K562 (cell line): ENCODE results near the gene FERMT3. TPM values are rescaled to one million over a fixed set of nuclear protein-coding genes. Genes with fewer than 3 reads are reported as not detected.

Experiments
- ARNT ChIP-seq, 2 experiments: fragments of 450-650 bp; IDR thresholded peaks; 2 replicates each; pipeline ENCODE4 v1.6.1; 2016; ENCODE audit warnings: mild to moderate bottlenecking in 1 of 2
- ELF1 ChIP-seq: fragments of 200-800 bp; sonication (Bioruptor generic); IDR thresholded peaks from 2 replicates; pipeline ENCODE4 v1.6.1; 2016; ENCODE audit warnings: missing genetic modification characterization, missing compliant biosample characterization
- FOXK1 ChIP-seq: sonication (generic); formaldehyde crosslinking; IDR thresholded peaks from 2 replicates; pipeline ENCODE4 v1.8.0; 2022; ENCODE audit warnings: missing genetic modification reagents, mild to moderate bottlenecking, borderline replicate concordance
- NFIC ChIP-seq: fragments of 450-650 bp; IDR thresholded peaks from 2 replicates; pipeline ENCODE4 v1.6.1; 2017; ENCODE audit warnings: mild to moderate bottlenecking, inconsistent platforms
- PCBP2 ChIP-seq: fragments of 200-400 bp; formaldehyde crosslinking; IDR thresholded peaks from 2 replicates; pipeline ENCODE4 v1.6.1; 2018; ENCODE audit warnings: low read length, low read depth, mild to moderate bottlenecking, moderate library complexity; ENCODE audit not compliant: poor library complexity, severe bottlenecking
- POLR2H ChIP-seq: IDR thresholded peaks from 2 replicates; pipeline ENCODE4 v1.6.1; 2016; ENCODE audit warnings: missing genetic modification characterization, low read depth, mild to moderate bottlenecking, control low read depth, missing compliant biosample characterization, moderate library complexity
- ZNF263 ChIP-seq: sonication (generic); formaldehyde crosslinking; IDR thresholded peaks from 2 replicates; pipeline ENCODE4 v1.8.0; 2022; ENCODE audit warnings: mild to moderate bottlenecking, missing genetic modification reagents, borderline replicate concordance
- ZNF408 ChIP-seq: fragments of 250-450 bp; sonication (Bioruptor Pico); IDR thresholded peaks from 2 replicates; pipeline ENCODE4 v1.4.0; 2020; ENCODE audit warnings: low read depth, mild to moderate bottlenecking, moderate library complexity
- ZNF583 ChIP-seq: fragments of 250-450 bp; sonication (Bioruptor Pico); IDR thresholded peaks from 2 replicates; pipeline ENCODE4 v1.4.0; 2020
- polyA plus RNA-seq, 8 experiments: library from polyadenylated mRNA; depleted of rRNA in 4 of 8; stranded (reverse) in 5 of 8; unstranded in 3 of 8; fragments of >200 nt; fragmentation: Nextera tagmentation in 2 of 8; fragmentation: Illumina TruSeq in 1 of 8; extraction: Ambion mirVana in 2 of 8; extraction: Trizol in 1 of 8; gene quantifications; 2 replicates each; pipeline versions ENCODE4 v1.2.1 to v1.2.3, GENCODE V29; 2011 to 2014; ENCODE audit warnings: inconsistent platforms in 1 of 8, missing spikeins in 1 of 8
- total RNA-seq, 7 experiments: library from RNA; depleted of rRNA in 6 of 7; stranded (reverse); fragments of >200 nt in 6 of 7; fragmentation: Illumina TruSeq in 2 of 7; extraction: Trizol in 2 of 7; gene quantifications; 2 replicates each; pipeline versions ENCODE4 v1.2.1 to v1.2.3, GENCODE V29; 2011 to 2021; ENCODE audit warnings: low replicate concordance in 1 of 7
- TF ChIP-seq, protein P1 (sequence below): fragments of 450-650 bp; IDR thresholded peaks from 2 replicates; pipeline ENCODE4 v1.7.1; 2018; ENCODE audit warnings: mild to moderate bottlenecking, low read depth; ENCODE audit not compliant: partially characterized antibody
- TF ChIP-seq, protein P2 (sequence below): sonication (generic); formaldehyde crosslinking; IDR thresholded peaks from 2 replicates; pipeline ENCODE4 v1.8.0; 2022; ENCODE audit warnings: mild to moderate bottlenecking, missing genetic modification reagents
- TF ChIP-seq, protein P3 (sequence below): sonication (generic); formaldehyde crosslinking; IDR thresholded peaks from 2 replicates; pipeline ENCODE4 v1.8.0; 2022; ENCODE audit warnings: missing genetic modification reagents, mild to moderate bottlenecking, borderline replicate concordance
- TF ChIP-seq, protein P4 (sequence below): fragments of 450-650 bp; formaldehyde crosslinking; IDR thresholded peaks from 2 replicates; pipeline ENCODE4 v1.4.0; 2020; ENCODE audit warnings: mild to moderate bottlenecking, moderate library complexity

Gene FERMT3
- total and polyA plus RNA-seq, 9 of the 15 experiments (the other 6 are each of a cell fraction or from before 2014, with no cell fraction given) = 3.2 to 275 (median 79.7) TPM

DNA sequence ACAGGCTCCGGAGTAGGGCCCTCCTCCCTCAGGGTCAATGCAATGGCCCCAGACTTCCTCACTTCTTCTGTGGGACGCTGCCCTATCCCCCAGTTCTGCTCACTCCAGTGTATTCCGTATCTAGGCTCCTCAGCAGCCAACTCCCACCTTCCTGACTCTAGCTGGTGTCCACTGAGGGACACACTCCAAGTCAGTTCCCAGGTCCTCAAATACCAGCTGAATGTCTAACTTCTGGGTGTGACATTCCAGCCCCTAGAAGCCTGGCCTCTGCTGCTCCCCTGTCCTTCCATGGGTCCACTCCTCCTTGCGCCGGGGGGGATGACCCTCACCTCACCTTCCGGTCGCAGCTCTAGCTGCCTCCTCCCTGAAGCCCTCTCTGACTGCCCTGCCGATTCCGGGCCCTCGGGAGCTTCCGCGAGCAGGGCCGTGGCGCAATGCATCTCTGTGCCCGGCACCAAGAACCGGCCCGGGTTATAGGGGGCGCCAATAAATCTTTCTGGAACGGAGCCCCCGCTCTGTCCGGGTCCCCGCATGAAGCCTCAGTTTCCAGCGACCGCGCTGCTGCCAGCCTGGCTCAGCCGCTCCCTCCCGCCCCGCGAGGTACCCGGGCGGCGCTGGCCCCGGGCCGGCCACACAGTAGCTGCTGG lies 62.5 kb downstream of the FERMT3 start (continued):
- TF ChIP-seq ZNF408 (CRISPR knock-in tag) = no peak
- TF ChIP-seq, protein P1, sequence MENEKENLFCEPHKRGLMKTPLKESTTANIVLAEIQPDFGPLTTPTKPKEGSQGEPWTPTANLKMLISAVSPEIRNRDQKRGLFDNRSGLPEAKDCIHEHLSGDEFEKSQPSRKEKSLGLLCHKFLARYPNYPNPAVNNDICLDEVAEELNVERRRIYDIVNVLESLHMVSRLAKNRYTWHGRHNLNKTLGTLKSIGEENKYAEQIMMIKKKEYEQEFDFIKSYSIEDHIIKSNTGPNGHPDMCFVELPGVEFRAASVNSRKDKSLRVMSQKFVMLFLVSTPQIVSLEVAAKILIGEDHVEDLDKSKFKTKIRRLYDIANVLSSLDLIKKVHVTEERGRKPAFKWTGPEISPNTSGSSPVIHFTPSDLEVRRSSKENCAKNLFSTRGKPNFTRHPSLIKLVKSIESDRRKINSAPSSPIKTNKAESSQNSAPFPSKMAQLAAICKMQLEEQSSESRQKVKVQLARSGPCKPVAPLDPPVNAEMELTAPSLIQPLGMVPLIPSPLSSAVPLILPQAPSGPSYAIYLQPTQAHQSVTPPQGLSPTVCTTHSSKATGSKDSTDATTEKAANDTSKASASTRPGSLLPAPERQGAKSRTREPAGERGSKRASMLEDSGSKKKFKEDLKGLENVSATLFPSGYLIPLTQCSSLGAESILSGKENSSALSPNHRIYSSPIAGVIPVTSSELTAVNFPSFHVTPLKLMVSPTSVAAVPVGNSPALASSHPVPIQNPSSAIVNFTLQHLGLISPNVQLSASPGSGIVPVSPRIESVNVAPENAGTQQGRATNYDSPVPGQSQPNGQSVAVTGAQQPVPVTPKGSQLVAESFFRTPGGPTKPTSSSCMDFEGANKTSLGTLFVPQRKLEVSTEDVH = peak; percentile 62
- TF ChIP-seq ZNF263 (CRISPR knock-in tag) = peak; percentile 52; the same call in 1 of the 2 replicates
- peak in 1 of 2 experiments; percentile 72; a peak in 1 of 4 replicates for TF ChIP-seq ARNT (IDR thresholded peaks at IDR 0.05)
- TF ChIP-seq ELF1 = peak; percentile 26; the same call in 1 of the 2 replicates
- no peak; the same call in 1 of the 2 replicates for TF ChIP-seq POLR2H
- TF ChIP-seq, protein P2, sequence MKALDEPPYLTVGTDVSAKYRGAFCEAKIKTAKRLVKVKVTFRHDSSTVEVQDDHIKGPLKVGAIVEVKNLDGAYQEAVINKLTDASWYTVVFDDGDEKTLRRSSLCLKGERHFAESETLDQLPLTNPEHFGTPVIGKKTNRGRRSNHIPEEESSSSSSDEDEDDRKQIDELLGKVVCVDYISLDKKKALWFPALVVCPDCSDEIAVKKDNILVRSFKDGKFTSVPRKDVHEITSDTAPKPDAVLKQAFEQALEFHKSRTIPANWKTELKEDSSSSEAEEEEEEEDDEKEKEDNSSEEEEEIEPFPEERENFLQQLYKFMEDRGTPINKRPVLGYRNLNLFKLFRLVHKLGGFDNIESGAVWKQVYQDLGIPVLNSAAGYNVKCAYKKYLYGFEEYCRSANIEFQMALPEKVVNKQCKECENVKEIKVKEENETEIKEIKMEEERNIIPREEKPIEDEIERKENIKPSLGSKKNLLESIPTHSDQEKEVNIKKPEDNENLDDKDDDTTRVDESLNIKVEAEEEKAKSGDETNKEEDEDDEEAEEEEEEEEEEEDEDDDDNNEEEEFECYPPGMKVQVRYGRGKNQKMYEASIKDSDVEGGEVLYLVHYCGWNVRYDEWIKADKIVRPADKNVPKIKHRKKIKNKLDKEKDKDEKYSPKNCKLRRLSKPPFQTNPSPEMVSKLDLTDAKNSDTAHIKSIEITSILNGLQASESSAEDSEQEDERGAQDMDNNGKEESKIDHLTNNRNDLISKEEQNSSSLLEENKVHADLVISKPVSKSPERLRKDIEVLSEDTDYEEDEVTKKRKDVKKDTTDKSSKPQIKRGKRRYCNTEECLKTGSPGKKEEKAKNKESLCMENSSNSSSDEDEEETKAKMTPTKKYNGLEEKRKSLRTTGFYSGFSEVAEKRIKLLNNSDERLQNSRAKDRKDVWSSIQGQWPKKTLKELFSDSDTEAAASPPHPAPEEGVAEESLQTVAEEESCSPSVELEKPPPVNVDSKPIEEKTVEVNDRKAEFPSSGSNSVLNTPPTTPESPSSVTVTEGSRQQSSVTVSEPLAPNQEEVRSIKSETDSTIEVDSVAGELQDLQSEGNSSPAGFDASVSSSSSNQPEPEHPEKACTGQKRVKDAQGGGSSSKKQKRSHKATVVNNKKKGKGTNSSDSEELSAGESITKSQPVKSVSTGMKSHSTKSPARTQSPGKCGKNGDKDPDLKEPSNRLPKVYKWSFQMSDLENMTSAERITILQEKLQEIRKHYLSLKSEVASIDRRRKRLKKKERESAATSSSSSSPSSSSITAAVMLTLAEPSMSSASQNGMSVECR (CRISPR knock-in tag) = no peak; the same call in none of the 2 replicates
- TF ChIP-seq, protein P3, sequence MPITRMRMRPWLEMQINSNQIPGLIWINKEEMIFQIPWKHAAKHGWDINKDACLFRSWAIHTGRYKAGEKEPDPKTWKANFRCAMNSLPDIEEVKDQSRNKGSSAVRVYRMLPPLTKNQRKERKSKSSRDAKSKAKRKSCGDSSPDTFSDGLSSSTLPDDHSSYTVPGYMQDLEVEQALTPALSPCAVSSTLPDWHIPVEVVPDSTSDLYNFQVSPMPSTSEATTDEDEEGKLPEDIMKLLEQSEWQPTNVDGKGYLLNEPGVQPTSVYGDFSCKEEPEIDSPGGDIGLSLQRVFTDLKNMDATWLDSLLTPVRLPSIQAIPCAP (CRISPR knock-in tag) = no peak
- TF ChIP-seq FOXK1 (CRISPR knock-in tag) = 0 out of 2 replicates have a peak, but pooled peaks have one; percentile 22
- TF ChIP-seq, protein P4, sequence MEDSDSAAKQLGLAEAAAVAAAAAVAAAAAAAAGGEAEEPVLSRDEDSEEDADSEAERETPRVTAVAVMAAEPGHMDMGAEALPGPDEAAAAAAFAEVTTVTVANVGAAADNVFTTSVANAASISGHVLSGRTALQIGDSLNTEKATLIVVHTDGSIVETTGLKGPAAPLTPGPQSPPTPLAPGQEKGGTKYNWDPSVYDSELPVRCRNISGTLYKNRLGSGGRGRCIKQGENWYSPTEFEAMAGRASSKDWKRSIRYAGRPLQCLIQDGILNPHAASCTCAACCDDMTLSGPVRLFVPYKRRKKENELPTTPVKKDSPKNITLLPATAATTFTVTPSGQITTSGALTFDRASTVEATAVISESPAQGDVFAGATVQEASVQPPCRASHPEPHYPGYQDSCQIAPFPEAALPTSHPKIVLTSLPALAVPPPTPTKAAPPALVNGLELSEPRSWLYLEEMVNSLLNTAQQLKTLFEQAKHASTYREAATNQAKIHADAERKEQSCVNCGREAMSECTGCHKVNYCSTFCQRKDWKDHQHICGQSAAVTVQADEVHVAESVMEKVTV = 0 out of 2 replicates have a peak, but pooled peaks have one; percentile 19
- TF ChIP-seq ZNF583 (CRISPR knock-in tag) = no peak
- no peak for TF ChIP-seq NFIC
- no peak for TF ChIP-seq PCBP2
